Esophagus squamous epithelium (tissue), 4 donors: Measurements from ENCODE around the gene PSMB8.

Experiments used
- POLR2A ChIP-seq, 4 donors: fragments of 450-650 bp; IDR thresholded peaks; one replicate each; pipeline ENCODE4 v1.6.1; 2017; ENCODE audit warnings: antibody characterized with exemption in 4 of 4, mild to moderate bottlenecking in 4 of 4, moderate library complexity in 3 of 4
- TF ChIP-seq, protein P1 (sequence below), 6 experiments: fragments of 450-650 bp in 4 of 6; fragments of 200-600 bp in 2 of 6; sonication (generic) in 2 of 6; IDR thresholded peaks; one replicate each; pipeline ENCODE4 v1.5.1; 2016 to 2019; ENCODE audit warnings: antibody characterized with exemption in 6 of 6, mild to moderate bottlenecking in 4 of 6, moderate library complexity in 4 of 6

- TF ChIP-seq, protein P1, sequence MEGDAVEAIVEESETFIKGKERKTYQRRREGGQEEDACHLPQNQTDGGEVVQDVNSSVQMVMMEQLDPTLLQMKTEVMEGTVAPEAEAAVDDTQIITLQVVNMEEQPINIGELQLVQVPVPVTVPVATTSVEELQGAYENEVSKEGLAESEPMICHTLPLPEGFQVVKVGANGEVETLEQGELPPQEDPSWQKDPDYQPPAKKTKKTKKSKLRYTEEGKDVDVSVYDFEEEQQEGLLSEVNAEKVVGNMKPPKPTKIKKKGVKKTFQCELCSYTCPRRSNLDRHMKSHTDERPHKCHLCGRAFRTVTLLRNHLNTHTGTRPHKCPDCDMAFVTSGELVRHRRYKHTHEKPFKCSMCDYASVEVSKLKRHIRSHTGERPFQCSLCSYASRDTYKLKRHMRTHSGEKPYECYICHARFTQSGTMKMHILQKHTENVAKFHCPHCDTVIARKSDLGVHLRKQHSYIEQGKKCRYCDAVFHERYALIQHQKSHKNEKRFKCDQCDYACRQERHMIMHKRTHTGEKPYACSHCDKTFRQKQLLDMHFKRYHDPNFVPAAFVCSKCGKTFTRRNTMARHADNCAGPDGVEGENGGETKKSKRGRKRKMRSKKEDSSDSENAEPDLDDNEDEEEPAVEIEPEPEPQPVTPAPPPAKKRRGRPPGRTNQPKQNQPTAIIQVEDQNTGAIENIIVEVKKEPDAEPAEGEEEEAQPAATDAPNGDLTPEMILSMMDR (IDR thresholded peaks at IDR 0.05), result no peak
- no peak for TF ChIP-seq POLR2A (IDR thresholded peaks at IDR 0.05)
Observed at GRCh38 chr6:32854376-32855178, 10.7 kb upstream of the PSMB8 start.
